Fibroblast of peridontal ligament (primary cell): ENCODE results near the gene MCM3.

Experiments used
- DNase-seq: peaks from one replicate; pipeline ENCODE4 v3.0.0-alpha.2; 2010; ENCODE audit errors: extremely low read depth

The MCM3 gene

GRCh38 chr6:52284460-52285176, at the start of gene MCM3:
Gene MCM3, minus strand, starts transcription at chr6:52284742. Its CDS starts 68 bp downstream, at chr6:52284674.
- DNase-seq = peak; percentile 99

- DNase-seq = no peak
These were observed 49.3 kb upstream of the MCM3 start for GRCh38 chr6:52333840-52334200.

- no peak for DNase-seq
These were observed 47.4 kb upstream of the MCM3 start for GRCh38 chr6:52331793-52332457.

GRCh38 chr6:52330470-52330869, 45.9 kb upstream of the MCM3 start:
- DNase-seq = no peak

GRCh38 chr6:52328729-52329128, 44.2 kb upstream of the MCM3 start:
- DNase-seq = no peak

GRCh38 chr6:52328303-52328662, 43.7 kb upstream of the MCM3 start:
- no peak for DNase-seq

- no peak for DNase-seq
These were observed 42.2 kb upstream of the MCM3 start for GRCh38 chr6:52326540-52327364.

- no peak for DNase-seq
These were observed 41.3 kb upstream of the MCM3 start for GRCh38 chr6:52325695-52326471.

GRCh38 chr6:52324189-52324588, 39.6 kb upstream of the MCM3 start:
- DNase-seq = no peak

- peak; percentile 60 for DNase-seq
These were observed 33.5 kb upstream of the MCM3 start for GRCh38 chr6:52317841-52318581.

- no peak for DNase-seq
These were observed 32.7 kb upstream of the MCM3 start for GRCh38 chr6:52317211-52317610.

GRCh38 chr6:52314752-52315151, 30.2 kb upstream of the MCM3 start:
- DNase-seq = no peak

GRCh38 chr6:52312461-52312860, 27.9 kb upstream of the MCM3 start:
- DNase-seq = no peak

GRCh38 chr6:52310932-52311331, 26.4 kb upstream of the MCM3 start:
- DNase-seq = no peak

- DNase-seq = no peak
These were observed 23.4 kb upstream of the MCM3 start for GRCh38 chr6:52307900-52308372.

GRCh38 chr6:52306972-52307870, 22.7 kb upstream of the MCM3 start:
- DNase-seq = no peak

- no peak for DNase-seq
These were observed 21.6 kb upstream of the MCM3 start for GRCh38 chr6:52305948-52306767.

GRCh38 chr6:52305411-52305810, 20.9 kb upstream of the MCM3 start:
- no peak for DNase-seq

GRCh38 chr6:52304983-52305390, 20.4 kb upstream of the MCM3 start:
- DNase-seq = peak; percentile 51
